GM19468 (cell line): ENCODE measurements around the gene RFX2.

Experiments
- ATAC-seq: cut with Tn5 transposase; IDR thresholded peaks from one replicate; pipeline ENCODE4 v1.9.1; 2021; ENCODE audit warnings: mild to moderate bottlenecking, moderate library complexity, moderate number of reproducible peaks; ENCODE audit not compliant: unreplicated experiment; ENCODE audit errors: extremely low read depth

RFX2 gene

DNA sequence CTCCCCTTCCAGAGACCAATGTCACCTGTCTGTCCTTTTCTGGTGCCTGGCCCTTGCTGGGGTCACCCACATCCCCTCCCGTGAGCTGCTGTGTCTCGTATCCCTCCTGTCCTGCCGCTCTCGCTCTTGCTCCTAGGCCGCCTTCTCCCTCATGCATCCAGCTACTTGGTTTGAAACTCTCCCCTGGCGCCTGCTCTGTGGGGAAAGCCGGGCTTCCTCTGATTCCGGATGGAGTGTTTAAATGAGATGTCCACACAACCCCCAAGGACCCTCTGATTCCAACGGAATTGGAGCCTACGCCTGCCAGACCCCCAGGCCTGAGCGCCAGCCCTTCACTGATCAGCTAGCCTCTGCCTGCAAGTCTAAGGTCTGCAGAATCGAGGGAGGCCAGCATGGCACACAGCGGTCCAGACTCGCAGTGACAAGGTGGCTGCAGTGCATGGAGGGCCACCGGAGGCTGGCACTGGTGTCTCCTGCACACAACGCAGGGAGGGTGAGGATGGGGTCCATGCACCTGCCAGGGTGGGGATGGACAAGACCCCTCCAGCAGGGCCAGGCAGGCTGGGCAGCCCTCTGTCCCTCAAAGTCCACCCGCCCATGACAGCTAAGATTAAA, 47.2 kb downstream of the RFX2 start:
- no peak for ATAC-seq

DNA sequence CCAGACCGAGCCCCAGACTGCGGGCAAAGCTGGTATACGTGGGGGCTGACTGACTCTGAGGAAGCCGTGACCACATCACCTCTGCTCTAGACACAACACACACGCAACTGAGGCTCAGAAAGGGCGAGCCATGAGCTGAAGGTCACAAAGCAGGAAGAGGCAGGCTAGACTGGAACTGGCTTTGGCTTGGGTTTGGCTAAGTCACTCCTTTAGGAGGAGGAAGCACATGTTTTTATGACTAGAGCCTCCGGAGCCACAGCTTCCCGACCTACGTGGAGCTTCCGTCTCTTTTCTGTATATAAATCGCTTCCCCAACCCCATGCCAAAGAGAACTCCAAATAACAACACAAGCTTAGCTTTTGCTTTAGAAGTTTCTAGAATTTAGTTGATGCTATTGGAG, 48.0 kb downstream of the RFX2 start:
- no peak for ATAC-seq

DNA sequence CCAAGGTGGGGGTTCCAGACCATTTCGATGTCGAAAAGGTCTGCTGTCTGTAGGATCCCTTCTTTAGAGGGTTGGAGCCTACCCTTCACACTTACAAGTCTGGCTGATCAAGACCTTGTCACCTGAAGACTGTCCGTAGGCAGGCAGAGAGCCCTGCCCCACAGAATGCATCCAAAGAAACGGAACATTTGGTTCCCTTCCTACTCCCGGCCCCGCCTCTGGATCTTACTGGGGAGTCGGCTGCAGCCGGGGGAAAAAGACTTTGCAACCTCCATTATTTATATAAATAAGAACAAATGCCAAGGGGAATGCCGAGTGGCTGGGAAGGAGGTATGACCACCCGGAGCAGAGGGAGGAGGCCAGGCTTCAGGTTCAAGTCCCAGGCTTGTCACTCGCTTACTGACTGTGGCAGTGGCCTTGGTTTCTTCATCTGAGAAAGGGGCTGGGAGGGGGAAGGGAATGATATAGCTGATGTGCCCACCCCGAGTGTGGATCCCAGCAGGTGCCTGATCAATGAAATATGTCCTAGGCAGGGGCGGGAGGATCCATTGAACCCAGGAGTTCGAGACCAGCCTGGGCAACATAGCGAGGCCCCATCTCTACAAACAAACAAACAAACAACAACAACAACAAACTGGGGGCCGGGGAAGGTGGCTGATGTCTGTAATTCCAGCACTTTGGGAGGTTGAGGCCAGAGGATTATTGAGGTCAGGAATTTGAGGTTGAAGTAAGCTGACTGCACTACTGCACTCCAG, 48.7 kb downstream of the RFX2 start:
- no peak for ATAC-seq

DNA sequence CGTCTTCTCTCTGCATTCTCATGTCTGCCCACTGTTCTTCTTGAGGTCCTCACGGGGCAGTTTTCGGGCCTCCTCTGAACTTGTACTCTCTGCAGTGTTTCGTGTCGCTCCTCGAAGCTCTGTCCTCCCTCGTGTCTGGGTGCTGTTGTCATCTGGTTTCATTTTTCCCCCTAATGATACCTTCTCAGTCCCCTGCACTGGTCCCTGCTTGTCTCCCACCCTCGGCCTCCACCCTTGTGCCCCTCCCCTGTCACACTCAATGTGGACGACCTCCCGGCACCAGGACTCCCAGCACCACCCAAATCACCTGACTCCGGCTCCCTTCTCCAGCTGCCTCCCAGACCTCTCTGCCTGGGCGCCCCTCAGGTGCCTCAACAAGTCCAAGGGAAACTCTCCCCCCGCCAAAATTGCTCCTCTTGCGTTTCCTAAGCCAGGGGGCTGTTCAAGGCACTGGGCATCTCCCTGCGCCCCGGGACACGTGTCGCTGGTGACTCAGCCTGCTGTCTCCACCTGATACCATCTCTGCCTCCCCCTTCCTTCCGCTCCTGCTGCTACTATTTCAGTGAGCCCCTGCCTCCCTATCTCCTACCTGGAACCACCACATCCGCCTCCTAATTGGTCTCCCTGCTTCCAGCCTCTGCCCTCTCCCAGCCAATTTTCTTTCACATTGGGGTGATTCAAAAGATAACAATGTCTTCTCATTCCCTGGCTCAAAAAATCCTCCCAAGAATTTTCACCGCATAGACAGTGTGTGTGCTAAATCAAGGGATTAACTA, 49.5 kb downstream of the RFX2 start:
- ATAC-seq, result no peak

DNA sequence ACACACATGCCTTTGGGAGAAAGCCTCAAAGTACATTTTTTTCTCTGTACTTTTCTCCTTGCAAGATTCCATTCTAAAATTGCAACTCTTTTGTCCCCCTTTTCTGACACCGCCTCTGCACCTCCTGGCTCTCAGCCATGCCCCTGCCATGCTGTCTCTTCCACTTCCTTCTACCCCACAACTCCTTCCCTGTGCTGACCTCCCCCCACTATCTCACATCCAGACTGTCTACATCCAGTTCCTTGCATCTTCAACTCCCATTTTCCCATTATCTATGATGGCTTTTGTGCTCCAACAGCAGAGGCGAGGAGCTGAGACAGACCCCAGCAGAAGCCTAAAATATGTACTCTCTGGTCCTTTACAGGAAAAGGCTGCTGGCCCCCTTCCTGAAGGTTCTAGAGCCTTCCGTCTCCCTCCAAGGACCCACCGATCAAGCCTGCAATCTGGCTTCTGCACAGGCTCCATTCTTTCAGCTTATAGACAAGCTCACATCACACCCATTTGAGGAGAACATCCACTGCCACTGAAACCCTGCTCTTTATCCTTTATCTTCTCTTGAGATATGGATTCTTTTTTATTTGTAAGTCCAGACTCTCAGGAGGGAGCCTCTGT, 50.2 kb downstream of the RFX2 start:
- ATAC-seq, result no peak

DNA sequence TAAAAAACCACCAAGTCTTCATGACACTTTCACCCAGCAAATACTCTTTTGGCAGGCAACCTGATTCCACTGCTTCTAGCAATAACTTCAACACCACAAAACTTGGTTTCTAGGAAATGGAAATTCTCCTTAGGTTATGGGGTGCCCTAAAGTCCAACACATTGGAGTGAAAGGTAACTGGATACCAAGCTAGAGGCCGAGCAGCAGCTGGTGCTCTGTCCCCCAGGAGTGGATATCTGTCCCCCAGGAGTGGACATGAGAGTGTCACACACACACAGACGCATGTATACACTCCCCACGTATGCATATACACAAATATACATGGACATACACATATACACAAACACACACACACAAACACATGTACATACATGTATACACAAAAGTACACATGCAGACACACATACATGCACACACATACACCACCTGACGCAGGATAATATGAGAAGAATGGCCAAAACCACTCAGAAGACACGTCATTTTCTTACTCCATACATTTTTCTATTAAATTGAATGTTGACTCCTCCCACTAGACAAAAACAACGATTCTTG, 50.8 kb downstream of the RFX2 start:
- ATAC-seq, result no peak

DNA sequence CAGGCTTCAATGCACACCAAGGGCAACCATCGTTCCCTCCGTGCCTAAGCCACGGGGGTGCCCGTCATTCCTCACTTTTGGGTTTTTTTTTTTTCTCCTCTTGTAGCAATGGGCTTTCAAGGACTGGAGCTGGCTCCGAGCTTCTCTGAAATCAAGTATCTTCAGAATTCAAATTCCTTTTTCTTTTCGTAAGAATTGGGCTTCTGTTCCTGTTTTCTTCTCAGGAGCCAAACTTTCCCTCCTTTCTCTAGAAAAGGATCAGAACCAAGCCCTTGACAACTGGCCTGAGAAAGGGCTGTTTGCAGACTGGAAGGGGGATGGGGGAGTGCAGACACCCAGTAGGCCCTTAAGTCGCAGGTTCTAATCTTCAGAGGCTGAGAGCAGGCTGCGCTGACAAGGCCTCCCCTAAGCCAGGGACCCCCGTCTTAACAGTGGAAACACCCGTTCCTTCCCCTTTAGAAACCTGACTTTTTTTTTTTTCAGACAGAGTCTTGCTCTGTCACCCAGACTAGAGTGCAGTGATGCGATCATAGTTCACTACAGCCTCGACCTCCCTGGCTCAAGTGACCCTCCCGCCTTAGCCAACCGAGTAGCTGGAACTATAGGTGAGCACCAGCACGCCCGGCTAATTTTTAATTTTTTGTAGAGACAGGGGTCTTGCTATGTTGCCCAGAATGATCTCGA, 51.6 kb downstream of the RFX2 start:
- no peak for ATAC-seq

DNA sequence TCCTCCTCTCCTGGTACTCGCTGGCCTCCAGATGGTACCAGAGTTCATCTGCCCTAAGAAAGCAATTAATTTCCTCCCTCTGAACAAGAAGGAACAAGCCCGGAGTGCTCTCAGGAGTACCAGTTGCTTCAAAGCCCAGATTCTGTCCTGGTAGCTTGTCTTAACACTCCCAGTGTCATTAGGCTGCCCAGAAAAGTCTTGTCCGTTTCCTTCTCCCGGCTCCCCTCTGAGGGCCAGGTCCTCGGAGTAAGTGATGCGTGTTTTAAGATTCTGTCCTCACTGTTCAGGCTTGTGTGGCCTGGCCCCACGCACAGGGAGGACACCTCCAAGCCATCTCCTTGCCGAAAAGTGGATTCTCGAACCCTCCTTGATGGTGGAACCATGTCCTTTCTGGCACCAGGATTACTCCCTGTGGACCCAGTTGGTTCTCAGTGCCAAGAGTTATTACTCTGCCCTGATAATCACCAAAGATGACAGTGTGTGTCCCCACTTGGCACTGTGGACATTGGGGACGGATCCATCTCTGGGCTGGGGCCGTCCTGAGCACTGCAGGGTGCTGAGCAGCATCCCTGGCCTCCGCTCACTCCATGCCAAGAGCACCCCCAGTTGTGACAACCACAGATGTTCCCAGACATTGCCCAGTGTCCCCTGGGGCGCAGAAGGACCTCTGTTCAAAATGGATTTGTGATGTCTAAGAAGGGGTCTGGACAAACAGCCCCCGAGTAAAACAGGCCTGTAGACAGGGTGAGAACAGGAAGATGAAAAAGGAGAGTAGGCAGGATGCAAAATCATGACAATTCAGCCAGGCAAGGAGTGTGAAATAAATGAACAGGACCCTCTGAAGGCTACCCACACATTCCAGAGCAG, 52.4 kb downstream of the RFX2 start:
- ATAC-seq, result no peak

DNA sequence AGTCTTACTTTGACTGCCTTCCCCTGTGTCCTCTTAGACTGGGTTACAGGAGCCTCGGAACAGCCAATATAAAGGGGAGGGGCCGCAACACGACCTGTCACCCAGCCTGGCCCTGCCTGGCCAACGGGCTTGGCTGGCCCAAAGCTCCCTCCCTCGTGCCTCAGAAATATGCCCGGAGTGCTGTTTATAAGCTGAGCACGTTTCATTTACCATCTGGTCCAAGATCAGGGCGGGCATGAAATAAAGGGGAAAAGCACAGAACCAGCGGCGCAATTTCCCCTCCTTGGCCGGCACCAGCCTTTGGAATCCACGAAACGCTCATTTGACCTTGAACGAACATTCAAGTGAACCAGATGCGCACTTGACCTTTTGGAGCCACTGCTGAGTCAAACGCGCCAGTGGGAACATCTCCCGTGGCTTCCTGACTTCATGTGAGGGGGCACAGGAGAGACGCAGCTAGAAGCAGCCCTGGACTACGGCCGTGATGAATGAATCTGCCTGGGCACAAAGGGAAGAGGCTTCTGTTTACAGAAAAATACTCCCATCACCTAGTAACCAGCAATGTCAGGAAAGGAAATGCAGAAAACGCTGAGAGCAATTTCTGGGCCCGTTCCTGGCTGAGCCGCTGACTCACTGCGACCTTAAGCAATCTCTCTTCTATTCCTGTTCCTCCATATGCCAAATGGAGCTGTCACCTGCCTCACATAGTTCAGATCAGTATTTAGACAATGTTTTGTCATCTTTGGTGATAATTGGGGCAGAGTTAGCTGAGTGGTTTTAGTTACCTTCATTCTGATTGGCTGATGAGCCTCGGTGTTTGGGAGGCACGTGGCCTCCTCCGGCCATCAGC, 53.3 kb downstream of the RFX2 start:
- ATAC-seq, result no peak

DNA sequence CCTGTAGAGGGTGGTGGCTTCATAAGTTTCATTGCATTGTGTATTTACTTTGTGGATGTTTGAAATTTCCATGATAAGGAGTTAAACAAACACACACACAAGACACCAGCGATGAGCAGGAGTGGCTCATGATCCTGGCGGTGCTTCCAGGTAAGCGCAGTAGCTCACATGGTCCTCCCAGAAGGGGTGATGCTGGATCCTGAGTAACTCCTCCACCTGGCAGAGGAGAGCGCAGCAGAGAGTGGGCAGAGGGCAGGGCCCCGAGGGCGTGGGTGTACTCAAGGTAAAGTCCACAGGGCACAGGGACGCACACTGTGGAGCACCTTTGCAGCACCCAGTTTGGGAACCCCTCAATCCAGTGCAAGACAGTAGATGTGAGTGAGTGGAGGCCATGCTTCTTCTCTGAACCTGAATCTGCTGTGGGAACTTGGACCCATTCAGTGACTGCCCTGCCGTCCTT, 54.0 kb downstream of the RFX2 start:
- no peak for ATAC-seq

DNA sequence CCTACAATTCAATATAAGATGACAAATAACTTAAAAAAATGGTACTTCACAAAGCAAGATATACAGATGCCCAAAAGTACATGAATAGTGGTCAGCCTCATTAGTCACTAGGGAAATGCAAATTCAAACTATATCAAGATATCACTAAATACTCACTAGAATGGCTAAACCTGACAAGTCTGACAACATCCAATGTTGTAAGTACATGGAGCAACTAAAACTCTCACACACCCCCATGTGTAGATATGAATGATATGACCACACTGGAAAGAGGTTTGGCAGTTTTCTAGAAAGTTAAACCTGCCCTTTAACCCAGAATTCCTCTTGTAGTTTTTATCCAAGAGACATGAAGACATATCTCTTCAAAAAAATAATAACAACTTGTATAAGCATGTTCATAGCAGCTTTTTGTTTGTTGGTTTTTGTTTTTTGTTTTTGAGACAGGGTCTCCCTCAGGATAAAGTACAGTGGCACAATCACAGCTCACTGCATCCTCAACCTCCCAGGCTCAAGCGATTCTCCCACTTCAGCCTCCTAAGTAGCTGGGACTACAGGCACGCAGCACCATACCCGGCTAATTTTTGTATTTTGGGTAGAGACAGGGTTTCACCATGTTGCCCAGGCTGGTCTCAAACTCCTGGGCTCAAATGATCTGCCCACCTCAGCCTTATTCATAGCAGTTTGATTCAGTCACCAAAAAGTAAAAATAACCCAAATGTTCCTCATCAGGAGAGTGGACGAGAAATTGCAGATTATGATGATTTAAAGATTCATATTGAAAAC, 55.1 kb downstream of the RFX2 start:
- ATAC-seq, result no peak

DNA sequence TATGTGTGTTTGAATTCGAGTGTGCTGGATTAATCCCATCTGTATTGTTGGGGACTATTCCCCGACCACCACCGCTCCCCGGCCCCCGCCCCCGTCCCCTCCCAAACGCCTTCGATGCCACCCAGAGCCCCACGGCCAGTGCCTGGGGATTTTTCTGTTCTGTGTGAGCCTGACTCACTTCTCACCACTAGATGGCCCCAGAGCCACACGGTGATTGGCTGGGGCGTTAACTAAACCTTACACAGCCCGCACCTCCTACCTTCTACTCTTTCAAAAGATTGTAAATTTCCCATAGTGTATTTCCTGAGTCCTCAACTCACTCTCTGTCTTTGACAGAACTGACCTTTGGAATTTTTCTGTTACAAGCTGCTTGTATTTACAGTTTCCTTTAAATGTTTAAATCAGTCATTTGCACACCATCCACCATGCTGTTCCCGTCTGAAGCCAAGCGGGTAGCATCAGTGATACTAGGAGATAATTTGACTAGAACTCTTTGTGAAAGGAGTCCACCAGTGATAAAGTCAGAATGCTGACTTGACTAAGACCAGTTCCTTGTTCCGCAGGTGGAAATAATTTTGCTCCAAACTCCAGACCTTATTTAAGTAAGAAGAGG, 61.4 kb downstream of the RFX2 start:
- ATAC-seq, result no peak

DNA sequence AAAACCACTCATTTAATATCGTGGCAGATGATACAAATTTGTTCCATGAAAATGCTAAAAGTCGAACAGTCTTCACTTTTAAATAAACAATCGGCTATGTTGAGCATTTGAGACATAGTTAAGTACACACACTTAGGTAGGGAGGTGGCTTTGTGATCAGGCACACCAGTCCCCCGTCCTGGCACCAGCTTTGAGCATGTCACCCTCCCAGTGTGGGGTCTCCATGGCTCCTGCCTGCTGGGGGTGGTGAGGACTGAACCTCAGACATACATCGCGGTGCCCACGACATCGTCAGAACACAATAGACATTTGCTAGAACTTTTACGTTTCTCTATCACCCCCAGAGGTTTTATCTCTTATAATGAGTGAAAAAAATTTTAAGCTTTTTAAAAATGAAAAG, 62.0 kb downstream of the RFX2 start:
- no peak for ATAC-seq

DNA sequence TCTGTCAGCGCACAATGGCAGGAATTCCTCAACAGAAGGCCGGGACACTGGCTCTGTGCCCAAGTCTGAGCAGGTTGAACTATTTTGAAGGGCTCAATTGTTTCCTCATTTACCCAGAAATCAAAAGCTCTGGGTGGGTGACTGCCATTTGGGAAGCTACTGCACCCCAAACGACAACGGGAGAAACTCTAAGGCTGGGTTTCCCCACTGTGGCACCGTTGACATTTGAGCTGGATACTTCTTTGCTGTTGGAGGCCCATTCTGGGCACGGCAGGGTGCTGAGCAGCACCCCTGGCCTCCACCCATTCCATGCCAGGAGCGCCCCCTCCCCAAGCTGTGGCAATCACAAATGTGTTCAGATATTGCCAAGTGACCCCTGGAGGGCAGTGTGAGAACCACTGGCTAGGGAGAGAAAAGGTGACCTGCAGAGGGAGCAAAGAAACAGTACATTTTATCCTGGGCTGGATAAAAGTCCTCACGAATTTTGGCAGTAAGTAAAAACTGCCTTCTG, 62.5 kb downstream of the RFX2 start:
- no peak for ATAC-seq

DNA sequence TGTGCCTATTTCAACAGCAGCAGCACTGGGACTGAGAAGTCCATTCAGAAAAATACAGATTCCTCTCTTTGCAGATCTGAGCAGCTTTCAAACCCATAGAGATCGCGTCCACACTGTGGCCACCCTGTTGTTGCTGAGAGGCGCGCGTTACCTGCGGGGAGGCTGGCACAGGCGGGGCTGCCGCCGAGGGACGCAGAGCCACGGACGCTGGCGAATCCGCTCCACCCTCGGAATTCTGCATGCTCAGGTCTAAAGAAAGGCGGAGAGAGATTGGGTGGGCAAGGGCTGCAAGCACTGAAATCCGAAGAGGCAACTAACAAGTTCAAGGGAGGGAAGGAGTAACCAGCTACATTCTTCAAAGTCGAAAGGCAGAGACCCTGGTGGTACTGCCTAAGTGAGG, 63.0 kb downstream of the RFX2 start:
- ATAC-seq, result no peak

DNA sequence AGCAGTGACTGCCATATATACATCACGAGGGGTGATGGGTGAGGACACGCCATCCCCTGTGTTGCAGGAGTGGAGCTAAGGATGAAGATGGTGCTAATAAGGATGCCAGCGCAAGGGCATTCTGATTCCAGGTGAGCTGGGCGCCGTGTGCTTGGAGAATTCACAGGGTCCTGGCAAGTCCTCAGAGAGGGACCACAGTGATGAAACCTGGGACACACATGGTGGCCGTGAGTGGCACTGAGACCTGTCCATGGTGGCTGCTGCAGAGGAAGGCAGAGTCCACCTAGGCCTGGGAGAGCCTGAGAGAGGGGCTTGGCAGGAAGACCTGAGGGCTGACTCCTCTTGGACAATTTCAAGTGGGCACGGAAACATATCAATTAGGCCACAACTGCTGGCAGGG, 65.2 kb downstream of the RFX2 start:
- no peak for ATAC-seq
